Measurements from ENCODE around the gene ANKK1. TPM values are rescaled to one million over a fixed set of nuclear protein-coding genes. Genes with fewer than 3 reads are reported as not detected.

The ANKK1 gene
- total and polyA plus RNA-seq, 2 donors (not counting 1 experiment from before 2014, with no cell fraction given): not detected

DNA sequence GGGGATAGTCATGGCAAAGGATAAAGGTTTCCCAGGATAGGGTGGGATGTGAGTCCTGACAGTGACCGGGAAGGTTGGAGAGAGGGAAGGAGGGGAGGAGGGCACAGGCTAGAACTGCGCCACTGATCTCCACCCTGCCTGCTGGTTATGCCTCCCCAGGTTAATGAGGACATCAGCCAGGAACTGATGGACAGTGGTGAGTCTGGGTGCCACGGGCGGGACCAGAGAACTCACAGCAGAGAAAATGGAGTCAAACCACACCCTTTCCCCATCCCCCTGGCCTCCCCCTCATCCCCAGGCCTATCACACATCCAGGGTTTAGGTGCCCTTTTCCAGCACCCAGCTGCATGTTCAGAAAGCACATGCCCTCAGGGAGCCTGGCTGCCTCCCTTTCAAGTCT lies 10.2 kb downstream of the ANKK1 start:
- no peak for DNase-seq (ENCODE audit: low read depth in 2 of 2)
- Histone ChIP-seq H3K4me3 (replicated peaks in 1 of 4; ENCODE audit: control extremely low read depth in 1 of 4, insufficient read depth in 1 of 4, low read depth in 3 of 4, low read length in 4 of 4) (no peak overlapping the region), H3K9me3 (ENCODE audit: control insufficient read depth, insufficient read depth, low read depth, low read length) (no peaks in the 10 kb centered on the region), H3K27me3 (ENCODE audit: control insufficient read depth, insufficient read depth, low read length) (no peaks in the 10 kb centered on the region), H3K27ac (ENCODE audit: insufficient read depth, low read length) (no peak overlapping the region), H3K36me3 (ENCODE audit: control insufficient read depth, insufficient read depth, low read length) (no peaks in the 10 kb centered on the region), H3K4me1 (ENCODE audit: control insufficient read depth, extremely low read depth, insufficient read depth, low read length) (no peaks in the 10 kb centered on the region), H3K4me2 (ENCODE audit: extremely low read depth, insufficient read depth, low read length) (no peak overlapping the region), H3K9ac (ENCODE audit: insufficient read depth, low read length) (no peak overlapping the region), H2AFZ (ENCODE audit: low read length) (no peak overlapping the region), H3K79me2 (ENCODE audit: control insufficient read depth, insufficient read depth, low read length) (no peaks in the 10 kb centered on the region), H4K20me1 (ENCODE audit: control insufficient read depth, extremely low read depth, insufficient read depth, low read length) (no peaks in the 10 kb centered on the region)
- TF ChIP-seq, protein P1, sequence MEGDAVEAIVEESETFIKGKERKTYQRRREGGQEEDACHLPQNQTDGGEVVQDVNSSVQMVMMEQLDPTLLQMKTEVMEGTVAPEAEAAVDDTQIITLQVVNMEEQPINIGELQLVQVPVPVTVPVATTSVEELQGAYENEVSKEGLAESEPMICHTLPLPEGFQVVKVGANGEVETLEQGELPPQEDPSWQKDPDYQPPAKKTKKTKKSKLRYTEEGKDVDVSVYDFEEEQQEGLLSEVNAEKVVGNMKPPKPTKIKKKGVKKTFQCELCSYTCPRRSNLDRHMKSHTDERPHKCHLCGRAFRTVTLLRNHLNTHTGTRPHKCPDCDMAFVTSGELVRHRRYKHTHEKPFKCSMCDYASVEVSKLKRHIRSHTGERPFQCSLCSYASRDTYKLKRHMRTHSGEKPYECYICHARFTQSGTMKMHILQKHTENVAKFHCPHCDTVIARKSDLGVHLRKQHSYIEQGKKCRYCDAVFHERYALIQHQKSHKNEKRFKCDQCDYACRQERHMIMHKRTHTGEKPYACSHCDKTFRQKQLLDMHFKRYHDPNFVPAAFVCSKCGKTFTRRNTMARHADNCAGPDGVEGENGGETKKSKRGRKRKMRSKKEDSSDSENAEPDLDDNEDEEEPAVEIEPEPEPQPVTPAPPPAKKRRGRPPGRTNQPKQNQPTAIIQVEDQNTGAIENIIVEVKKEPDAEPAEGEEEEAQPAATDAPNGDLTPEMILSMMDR (conservative IDR thresholded peaks at IDR 0.05 in 1 of 2, IDR thresholded peaks at IDR 0.05 in 1 of 2; ENCODE audit: low read depth in 1 of 2, low read length in 2 of 2): no peak
- no peak for TF ChIP-seq EZH2 (IDR thresholded peaks at IDR 0.05; ENCODE audit: low read length, missing control alignments)

- Histone ChIP-seq H4K20me1 (ENCODE audit: control insufficient read depth, extremely low read depth, insufficient read depth, low read length) (no peaks in the 10 kb centered on the region), H3K27ac (ENCODE audit: insufficient read depth, low read length) (no peak overlapping the region), H3K4me2 (ENCODE audit: extremely low read depth, insufficient read depth, low read length) (no peak overlapping the region), H3K9ac (ENCODE audit: insufficient read depth, low read length) (no peak overlapping the region), H3K9me3 (ENCODE audit: control insufficient read depth, insufficient read depth, low read depth, low read length) (no peaks in the 10 kb centered on the region), H3K36me3 (ENCODE audit: control insufficient read depth, insufficient read depth, low read length) (no peaks in the 10 kb centered on the region), H3K79me2 (ENCODE audit: control insufficient read depth, insufficient read depth, low read length) (no peaks in the 10 kb centered on the region), H2AFZ (ENCODE audit: low read length) (no peak overlapping the region), H3K4me3 (replicated peaks in 1 of 4; ENCODE audit: control extremely low read depth in 1 of 4, insufficient read depth in 1 of 4, low read depth in 3 of 4, low read length in 4 of 4) (no peak overlapping the region), H3K27me3 (ENCODE audit: control insufficient read depth, insufficient read depth, low read length) (no peaks in the 10 kb centered on the region), H3K4me1 (ENCODE audit: control insufficient read depth, extremely low read depth, insufficient read depth, low read length) (no peaks in the 10 kb centered on the region)
- TF ChIP-seq, protein P1 (conservative IDR thresholded peaks at IDR 0.05 in 1 of 2, IDR thresholded peaks at IDR 0.05 in 1 of 2; ENCODE audit: low read depth in 1 of 2, low read length in 2 of 2): no peak
- TF ChIP-seq EZH2 (IDR thresholded peaks at IDR 0.05; ENCODE audit: low read length, missing control alignments): no peak
- no peak for DNase-seq (ENCODE audit: low read depth in 2 of 2)
These were observed 11.3 kb downstream of the ANKK1 start for GRCh38 chr11:113398669-113399430.

DNA sequence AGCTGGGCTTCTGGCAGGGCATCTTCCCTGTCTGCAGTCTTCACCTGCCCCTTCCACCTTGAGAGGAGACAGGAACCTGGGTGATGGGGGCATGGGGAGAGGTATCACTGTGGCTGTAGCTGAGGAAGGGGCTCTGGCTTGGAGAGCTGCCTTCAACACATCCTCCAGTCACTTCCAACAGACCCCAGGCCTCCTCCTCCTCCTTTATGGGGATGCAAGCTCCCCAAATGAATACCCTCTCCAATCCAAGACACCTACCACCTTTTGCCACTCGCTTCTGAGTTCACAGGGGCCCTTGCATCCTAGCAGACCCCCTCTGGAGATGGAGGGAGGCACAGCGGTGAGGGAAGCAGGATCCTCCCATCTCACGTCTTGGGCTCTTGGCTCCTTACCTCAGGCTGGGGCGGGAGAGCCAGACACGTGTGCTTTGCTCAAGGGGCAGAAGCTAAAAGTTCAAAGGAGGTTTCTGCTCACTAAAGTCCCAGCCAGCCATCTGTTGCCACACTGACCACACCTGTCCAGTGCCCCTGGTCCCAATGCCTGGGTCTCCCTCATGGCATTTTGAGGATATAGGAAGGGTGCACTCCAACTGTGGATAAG lies 13.2 kb downstream of the ANKK1 start:
- Histone ChIP-seq H3K9ac (ENCODE audit: insufficient read depth, low read length) (no peak overlapping the region), H3K27me3 (ENCODE audit: control insufficient read depth, insufficient read depth, low read length) (no peaks in the 10 kb centered on the region), H2AFZ (ENCODE audit: low read length) (no peak overlapping the region), H4K20me1 (ENCODE audit: control insufficient read depth, extremely low read depth, insufficient read depth, low read length) (no peaks in the 10 kb centered on the region), H3K4me3 (replicated peaks in 1 of 4; ENCODE audit: control extremely low read depth in 1 of 4, insufficient read depth in 1 of 4, low read depth in 3 of 4, low read length in 4 of 4) (no peak overlapping the region), H3K79me2 (ENCODE audit: control insufficient read depth, insufficient read depth, low read length) (no peaks in the 10 kb centered on the region), H3K36me3 (ENCODE audit: control insufficient read depth, insufficient read depth, low read length) (no peaks in the 10 kb centered on the region), H3K9me3 (ENCODE audit: control insufficient read depth, insufficient read depth, low read depth, low read length) (no peaks in the 10 kb centered on the region), H3K4me1 (ENCODE audit: control insufficient read depth, extremely low read depth, insufficient read depth, low read length) (no peaks in the 10 kb centered on the region), H3K4me2 (ENCODE audit: extremely low read depth, insufficient read depth, low read length) (no peak overlapping the region), H3K27ac (ENCODE audit: insufficient read depth, low read length) (no peak overlapping the region)
- no peak for DNase-seq (ENCODE audit: low read depth in 2 of 2)
- TF ChIP-seq EZH2 (IDR thresholded peaks at IDR 0.05; ENCODE audit: low read length, missing control alignments): no peak
- TF ChIP-seq, protein P1 (conservative IDR thresholded peaks at IDR 0.05 in 1 of 2, IDR thresholded peaks at IDR 0.05 in 1 of 2; ENCODE audit: low read depth in 1 of 2, low read length in 2 of 2): no peak

Data from fibroblast of lung (primary cell).